MM.1S (cell line): Measurements from ENCODE around the gene HOXA13.

ENCODE experiments used
- CTCF ChIP-seq: fragments of 300-600 bp; sonication (generic); IDR thresholded peaks from 2 replicates; pipeline ENCODE4 v1.5.1; 2016; ENCODE audit warnings: antibody characterized with exemption, low read length, mixed read lengths
- EZH2 ChIP-seq: fragments of 300-600 bp; sonication (generic); optimal IDR thresholded peaks from 2 replicates; pipeline ENCODE3; 2017; ENCODE audit warnings: low read depth, mild to moderate bottlenecking, antibody characterized with exemption, low read length, mixed read lengths
- EZH2phosphoT487 ChIP-seq: fragments of 300-600 bp; sonication (generic); IDR thresholded peaks from 2 replicates; pipeline ENCODE4 v1.6.1; 2018; ENCODE audit warnings: antibody characterized with exemption, low read length

- TF ChIP-seq EZH2 (no peak), CTCF (no peak), EZH2phosphoT487 (no peak)
These were observed 19.2 kb downstream of the HOXA13 start for GRCh38 chr7:27180431-27181420.
